ENCODE results near the gene SF3B6. TPM values are rescaled to one million over a fixed set of nuclear protein-coding genes. Genes with fewer than 3 reads are reported as not detected.

The SF3B6 gene
- total RNA-seq, 1 experiment from 2014 or later: 117 TPM

DNA sequence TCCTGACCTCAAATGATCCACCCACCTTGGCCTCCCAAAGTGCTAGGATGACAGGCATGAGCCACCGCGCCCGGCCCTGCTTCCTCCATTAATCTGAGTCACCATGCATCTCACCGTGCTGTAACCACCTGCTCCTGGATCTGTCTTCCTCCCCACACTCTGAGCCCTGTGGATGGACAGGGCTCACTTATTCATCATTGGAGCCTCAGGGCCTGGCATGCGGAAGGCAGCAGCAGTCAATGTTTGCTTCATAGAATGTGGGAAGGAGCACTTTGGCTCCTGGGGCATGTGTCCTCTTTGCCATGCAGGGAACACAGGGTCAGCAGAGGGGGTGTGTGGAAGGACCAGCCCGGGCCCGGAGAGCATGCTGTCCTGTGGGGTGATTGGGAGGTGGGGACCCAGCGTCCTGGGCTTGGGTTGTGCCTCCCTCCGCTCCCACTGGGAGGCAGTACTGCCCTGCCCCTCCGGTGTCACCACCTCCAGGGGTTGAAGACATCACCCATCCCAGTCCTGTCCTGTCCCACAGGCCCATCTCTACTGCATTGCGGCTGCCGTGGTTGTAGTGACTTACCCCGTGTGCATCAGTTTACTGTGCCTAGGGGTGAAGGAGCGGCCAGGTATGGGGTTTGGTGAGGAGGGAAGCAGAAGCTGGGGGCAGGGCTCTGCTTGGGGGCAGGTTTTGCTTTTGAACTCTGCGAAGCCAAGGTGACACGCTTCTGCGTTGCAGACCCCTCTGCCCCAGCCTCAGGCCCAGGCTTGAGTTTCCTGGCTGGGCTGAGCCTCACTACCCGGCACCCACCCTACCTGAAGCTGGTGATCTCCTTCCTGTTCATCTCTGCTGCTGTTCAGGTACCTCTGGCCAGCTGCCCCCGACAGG, 54.8 kb downstream of the SF3B6 start (continued):
- TF ChIP-seq, protein P1, sequence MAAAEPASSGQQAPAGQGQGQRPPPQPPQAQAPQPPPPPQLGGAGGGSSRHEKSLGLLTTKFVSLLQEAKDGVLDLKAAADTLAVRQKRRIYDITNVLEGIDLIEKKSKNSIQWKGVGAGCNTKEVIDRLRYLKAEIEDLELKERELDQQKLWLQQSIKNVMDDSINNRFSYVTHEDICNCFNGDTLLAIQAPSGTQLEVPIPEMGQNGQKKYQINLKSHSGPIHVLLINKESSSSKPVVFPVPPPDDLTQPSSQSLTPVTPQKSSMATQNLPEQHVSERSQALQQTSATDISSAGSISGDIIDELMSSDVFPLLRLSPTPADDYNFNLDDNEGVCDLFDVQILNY (CRISPR knock-in tag; IDR thresholded peaks at IDR 0.05): no peak
- TF ChIP-seq, protein P2, sequence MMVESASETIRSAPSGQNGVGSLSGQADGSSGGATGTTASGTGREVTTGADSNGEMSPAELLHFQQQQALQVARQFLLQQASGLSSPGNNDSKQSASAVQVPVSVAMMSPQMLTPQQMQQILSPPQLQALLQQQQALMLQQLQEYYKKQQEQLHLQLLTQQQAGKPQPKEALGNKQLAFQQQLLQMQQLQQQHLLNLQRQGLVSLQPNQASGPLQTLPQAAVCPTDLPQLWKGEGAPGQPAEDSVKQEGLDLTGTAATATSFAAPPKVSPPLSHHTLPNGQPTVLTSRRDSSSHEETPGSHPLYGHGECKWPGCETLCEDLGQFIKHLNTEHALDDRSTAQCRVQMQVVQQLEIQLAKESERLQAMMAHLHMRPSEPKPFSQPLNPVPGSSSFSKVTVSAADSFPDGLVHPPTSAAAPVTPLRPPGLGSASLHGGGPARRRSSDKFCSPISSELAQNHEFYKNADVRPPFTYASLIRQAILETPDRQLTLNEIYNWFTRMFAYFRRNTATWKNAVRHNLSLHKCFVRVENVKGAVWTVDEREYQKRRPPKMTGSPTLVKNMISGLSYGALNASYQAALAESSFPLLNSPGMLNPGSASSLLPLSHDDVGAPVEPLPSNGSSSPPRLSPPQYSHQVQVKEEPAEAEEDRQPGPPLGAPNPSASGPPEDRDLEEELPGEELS (CRISPR knock-in tag; IDR thresholded peaks at IDR 0.05): no peak
- TF ChIP-seq, protein P3, sequence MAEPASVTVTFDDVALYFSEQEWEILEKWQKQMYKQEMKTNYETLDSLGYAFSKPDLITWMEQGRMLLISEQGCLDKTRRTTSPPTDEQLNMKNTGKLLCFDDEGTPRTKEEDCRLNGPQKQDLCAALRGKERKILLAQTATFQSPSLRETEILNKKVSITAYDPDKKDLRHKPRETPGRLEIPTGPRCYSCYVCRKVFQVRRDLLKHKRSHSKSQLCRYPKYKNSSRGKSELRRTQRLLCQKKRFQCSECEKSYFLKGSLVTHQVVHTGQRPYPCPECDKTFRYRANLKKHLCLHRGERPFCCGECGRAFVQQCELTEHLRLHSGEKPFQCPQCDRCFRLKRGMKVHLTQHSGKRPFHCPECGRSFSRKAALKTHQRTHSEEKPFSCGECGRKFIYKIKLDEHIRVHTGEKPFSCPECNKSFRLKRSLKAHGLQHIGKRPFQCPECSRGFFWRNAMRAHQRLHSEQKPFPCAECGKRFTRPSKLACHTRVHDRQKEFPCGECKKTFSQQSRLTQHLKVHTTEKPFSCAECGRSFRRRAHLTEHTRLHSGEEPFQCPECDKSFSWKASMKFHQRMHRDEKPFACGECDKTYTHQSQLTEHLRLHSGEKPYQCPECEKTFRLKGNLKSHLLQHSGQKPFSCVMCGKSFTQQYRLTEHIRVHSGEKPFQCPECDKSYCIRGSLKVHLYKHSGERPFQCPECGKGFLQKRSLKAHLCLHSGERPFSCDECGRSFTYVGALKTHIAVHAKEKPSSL (CRISPR knock-in tag; conservative IDR thresholded peaks at IDR 0.05): no peak
- TF ChIP-seq NFATC4 (CRISPR knock-in tag; IDR thresholded peaks at IDR 0.05) (no peak), GTF2I (CRISPR knock-in tag; conservative IDR thresholded peaks at IDR 0.05) (no peak), CBFB (CRISPR knock-in tag; IDR thresholded peaks at IDR 0.05; ENCODE audit: low read depth) (no peak), FOXP1 (CRISPR knock-in tag; IDR thresholded peaks at IDR 0.05; ENCODE audit: borderline replicate concordance) (no peak), NR2C2 (CRISPR knock-in tag; IDR thresholded peaks at IDR 0.05) (no peak), ZNF396 (CRISPR knock-in tag; IDR thresholded peaks at IDR 0.05; ENCODE audit: borderline replicate concordance) (no peak), ZNF232 (CRISPR knock-in tag; IDR thresholded peaks at IDR 0.05) (peak; percentile 62; the same call in 1 of the 2 replicates), NR3C1 (CRISPR knock-in tag; conservative IDR thresholded peaks at IDR 0.05; ENCODE audit: low read depth) (no peak)

DNA sequence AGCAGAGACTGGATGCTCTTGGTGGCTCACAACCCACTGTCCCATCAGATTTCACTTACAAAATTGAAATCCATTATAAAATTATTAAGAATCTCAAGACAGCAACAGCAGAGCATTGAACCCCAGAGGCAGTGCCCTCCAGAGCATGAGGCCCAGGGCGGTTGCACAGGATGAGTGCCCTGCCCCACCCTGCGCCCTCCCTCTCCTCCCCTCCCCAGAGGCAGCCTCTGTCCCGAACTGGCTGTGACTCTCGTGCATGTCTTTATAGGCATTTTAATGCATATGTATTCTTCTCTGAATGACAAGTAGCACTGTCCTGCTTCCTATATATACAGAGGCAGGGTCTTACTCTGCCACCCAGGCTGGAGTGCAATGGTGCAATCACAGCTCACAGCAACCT, 55.9 kb downstream of the SF3B6 start:
- Mint-ChIP-seq H3K9me3 (no peaks in the 10 kb centered on the region), H3K4me1 (peaks cover 45% of the 10 kb centered on the region), H3K36me3 (peaks cover 16% of the 10 kb centered on the region), H3K27me3 (ENCODE audit: low read depth) (no peaks in the 10 kb centered on the region), H3K27ac (no peak overlapping the region), H3K4me3 (no peak overlapping the region)
- CTCF ChIA-PET: interaction anchor here (1.4 to 1.6 kb wide), 2 partner anchors 65 to 93 kb away, joined by 4 to 5 read pairs; partner anchors contain the start of genes ATAD2B and TP53I3
- POLR2A ChIA-PET: interaction anchor here (1.7 kb wide), 1 partner anchor 10 kb away, joined by 4 read pairs; the partner anchor contains the start of gene MFSD2B
- TF ChIP-seq, protein P4, sequence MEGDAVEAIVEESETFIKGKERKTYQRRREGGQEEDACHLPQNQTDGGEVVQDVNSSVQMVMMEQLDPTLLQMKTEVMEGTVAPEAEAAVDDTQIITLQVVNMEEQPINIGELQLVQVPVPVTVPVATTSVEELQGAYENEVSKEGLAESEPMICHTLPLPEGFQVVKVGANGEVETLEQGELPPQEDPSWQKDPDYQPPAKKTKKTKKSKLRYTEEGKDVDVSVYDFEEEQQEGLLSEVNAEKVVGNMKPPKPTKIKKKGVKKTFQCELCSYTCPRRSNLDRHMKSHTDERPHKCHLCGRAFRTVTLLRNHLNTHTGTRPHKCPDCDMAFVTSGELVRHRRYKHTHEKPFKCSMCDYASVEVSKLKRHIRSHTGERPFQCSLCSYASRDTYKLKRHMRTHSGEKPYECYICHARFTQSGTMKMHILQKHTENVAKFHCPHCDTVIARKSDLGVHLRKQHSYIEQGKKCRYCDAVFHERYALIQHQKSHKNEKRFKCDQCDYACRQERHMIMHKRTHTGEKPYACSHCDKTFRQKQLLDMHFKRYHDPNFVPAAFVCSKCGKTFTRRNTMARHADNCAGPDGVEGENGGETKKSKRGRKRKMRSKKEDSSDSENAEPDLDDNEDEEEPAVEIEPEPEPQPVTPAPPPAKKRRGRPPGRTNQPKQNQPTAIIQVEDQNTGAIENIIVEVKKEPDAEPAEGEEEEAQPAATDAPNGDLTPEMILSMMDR (IDR thresholded peaks at IDR 0.05): no peak
- TF ChIP-seq MXD4 (CRISPR knock-in tag; IDR thresholded peaks at IDR 0.05; ENCODE audit: borderline replicate concordance) (no peak), RELA (CRISPR knock-in tag; IDR thresholded peaks at IDR 0.05; ENCODE audit: borderline replicate concordance) (no peak), GRHL2 (CRISPR knock-in tag; IDR thresholded peaks at IDR 0.05; ENCODE audit: insufficient replicate concordance, severe bottlenecking) (no peak), ZNF263 (CRISPR knock-in tag; IDR thresholded peaks at IDR 0.05; ENCODE audit: low read depth) (no peak), ZNF423 (CRISPR knock-in tag; IDR thresholded peaks at IDR 0.05) (no peak), NR3C1 (CRISPR knock-in tag; conservative IDR thresholded peaks at IDR 0.05; ENCODE audit: low read depth) (no peak)
- TF ChIP-seq, protein P5, sequence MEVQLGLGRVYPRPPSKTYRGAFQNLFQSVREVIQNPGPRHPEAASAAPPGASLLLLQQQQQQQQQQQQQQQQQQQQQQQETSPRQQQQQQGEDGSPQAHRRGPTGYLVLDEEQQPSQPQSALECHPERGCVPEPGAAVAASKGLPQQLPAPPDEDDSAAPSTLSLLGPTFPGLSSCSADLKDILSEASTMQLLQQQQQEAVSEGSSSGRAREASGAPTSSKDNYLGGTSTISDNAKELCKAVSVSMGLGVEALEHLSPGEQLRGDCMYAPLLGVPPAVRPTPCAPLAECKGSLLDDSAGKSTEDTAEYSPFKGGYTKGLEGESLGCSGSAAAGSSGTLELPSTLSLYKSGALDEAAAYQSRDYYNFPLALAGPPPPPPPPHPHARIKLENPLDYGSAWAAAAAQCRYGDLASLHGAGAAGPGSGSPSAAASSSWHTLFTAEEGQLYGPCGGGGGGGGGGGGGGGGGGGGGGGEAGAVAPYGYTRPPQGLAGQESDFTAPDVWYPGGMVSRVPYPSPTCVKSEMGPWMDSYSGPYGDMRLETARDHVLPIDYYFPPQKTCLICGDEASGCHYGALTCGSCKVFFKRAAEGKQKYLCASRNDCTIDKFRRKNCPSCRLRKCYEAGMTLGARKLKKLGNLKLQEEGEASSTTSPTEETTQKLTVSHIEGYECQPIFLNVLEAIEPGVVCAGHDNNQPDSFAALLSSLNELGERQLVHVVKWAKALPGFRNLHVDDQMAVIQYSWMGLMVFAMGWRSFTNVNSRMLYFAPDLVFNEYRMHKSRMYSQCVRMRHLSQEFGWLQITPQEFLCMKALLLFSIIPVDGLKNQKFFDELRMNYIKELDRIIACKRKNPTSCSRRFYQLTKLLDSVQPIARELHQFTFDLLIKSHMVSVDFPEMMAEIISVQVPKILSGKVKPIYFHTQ (CRISPR knock-in tag; IDR thresholded peaks at IDR 0.05): no peak
- ATAC-seq: no peak
- DNase-seq (ENCODE audit: low spot score): no peak

Data from WTC11 (cell line).